Adrenal gland (tissue), 12 donors: ENCODE measurements around the gene CDC34. TPM values are rescaled to one million over a fixed set of nuclear protein-coding genes. Genes with fewer than 3 reads are reported as not detected.

Source experiments
- DNase-seq, 7 donors: peaks; one replicate each; pipeline ENCODE4 v3.0.0-alpha.2; 2019 to 2020
- H3K27ac ChIP-seq, 5 donors: fragments of 200-600 bp; sonication (generic) in 4 of 5; 1 replicate in 3 of 5; 2 replicates in 2 of 5; pipeline versions ENCODE4 v1.5.1 to v1.8.0; 2016 to 2020; ENCODE audit warnings: mild to moderate bottlenecking in 1 of 5
- H3K27me3 ChIP-seq: fragments of 200-600 bp; 2 replicates; pipeline ENCODE4 v1.8.0; 2021
- H3K36me3 ChIP-seq, 2 donors: fragments of 200-600 bp; replicated peaks in 1 of 2; 1 replicate in 1 of 2; 2 replicates in 1 of 2; pipeline versions ENCODE4 v1.5.1 to v1.8.0; 2018 to 2022
- H3K4me1 ChIP-seq, 2 donors: fragments of 200-600 bp; replicated peaks in 1 of 2; 1 replicate in 1 of 2; 2 replicates in 1 of 2; pipeline versions ENCODE4 v1.5.1 to v1.8.0; 2018 to 2021
- H3K4me3 ChIP-seq, 4 donors: fragments of 200-600 bp; sonication (generic) in 3 of 4; one replicate each; pipeline ENCODE4 v1.5.1; 2016 to 2018
- H3K9me3 ChIP-seq, 3 donors: fragments of 200-600 bp; sonication (generic) in 1 of 3; replicated peaks in 1 of 3; 1 replicate in 2 of 3; 2 replicates in 1 of 3; pipeline versions ENCODE4 v1.5.1 to v1.8.0; 2016 to 2021
- CTCF ChIP-seq, 6 experiments: fragments of 450-650 bp in 4 of 6; fragments of 200-600 bp in 2 of 6; sonication (generic) in 1 of 6; IDR thresholded peaks; 1 replicate in 5 of 6; 2 replicates in 1 of 6; pipeline versions ENCODE4 v1.5.1 to v1.8.0; 2016 to 2021; ENCODE audit warnings: antibody characterized with exemption in 6 of 6, mild to moderate bottlenecking in 2 of 6, moderate library complexity in 1 of 6
- POLR2A ChIP-seq, 2 donors: fragments of 450-650 bp; IDR thresholded peaks; one replicate each; pipeline ENCODE4 v1.6.1; 2017; ENCODE audit warnings: antibody characterized with exemption in 2 of 2, mild to moderate bottlenecking in 2 of 2, moderate library complexity in 1 of 2
- WGBS, 4 donors: extraction: QIAGEN DNeasy Blood & Tissue Kit in 2 of 4; methylation state at CpG; one replicate each; pipeline versions ENCODE4 v1.1.5 to v1.1.7; 2013 to 2017; 5-methylcytosine and 5-hydroxymethylcytosine counted together
- intact Hi-C, 2 donors: fragments of 100-400 bp; cut with DNase I; formaldehyde crosslinking; loops; one replicate each; pipeline versions ENCODE4 v1.14.1 to v1.15.0; 2022 to 2023
- polyA plus RNA-seq, 3 donors: library from polyadenylated mRNA; stranded (reverse); fragments of 200-250 nt in 2 of 3; fragments of 350-450 nt in 1 of 3; fragmentation: Illumina TruSeq in 1 of 3; extraction: RNeasy Lipid Tissue Mini Kit (QIAGEN cat#74804) in 1 of 3; gene quantifications; one replicate each; pipeline ENCODE4 v1.2.3, GENCODE V29; 2013 to 2014
- total RNA-seq, 9 donors: library from RNA; depleted of rRNA in 4 of 9; stranded (reverse); fragments of >200 nt in 4 of 9; fragments of 120-200 nt in 1 of 9; fragmentation: NEBNext Ultra II Directional in 1 of 9; extraction: Animal tissue kit (Norgen Biotek cat#: 25700) in 1 of 9; gene quantifications; one replicate each; pipeline versions ENCODE4 v1.1.0 to v1.2.4, GENCODE V29; 2013 to 2023
- donor health status: healthy with polysubstance abuse.
- donor health status: Bipolar disorder and iron deficiency.
- donor health status: DM: yes; HTN: yes; CAD: no.
- donor health status: DM: no; HTN: no; CAD: no.
- donor health status: DM: no; HTN: no; CAD: no.
- donor health status: DM: yes; HTN: yes; CAD: no.

The CDC34 gene
- total and polyA plus RNA-seq, 12 donors = 22.2 to 151 (median 64.9) TPM

GRCh38 chr19:589693-590395 lies 58.3 kb downstream of the CDC34 start, which contains the start of gene HCN2:
HCN2 (plus strand) TSS chr19:589881; CDS start chr19:589946, 65 bp downstream.
- Histone ChIP-seq H3K27me3 (peaks cover 21% of the 10 kb centered on the region), H3K36me3 (no peaks in the 10 kb centered on the region), H3K4me1 (peaks cover 0 to 28% of the 10 kb centered on the region in 2 donors), H3K4me3 (peak within 1 kb of the TSS in 1 of 4 donors; percentile 42), H3K9me3 (no peaks in the 10 kb centered on the region), H3K27ac (peak within 1 kb of the TSS in 1 of 5 donors; percentile 34)
- WGBS, 4 donors = 0 to 1% methylated on average over 34 to 92 of the region's 132 CpGs; no CpG with 5 or more reads in 2 of the 4 donors
- intact Hi-C loops = loop anchor here in 1 of 2 donors (10.0 kb wide), 1 partner anchor 145 kb away; no protein-coding TSS in a partner anchor
- TF ChIP-seq POLR2A (IDR thresholded peaks at IDR 0.05) (no peak), CTCF (IDR thresholded peaks at IDR 0.05) (no peak)
- DNase-seq = no peak

- WGBS, 4 donors = 1% methylated on average over 34 to 50 of the region's 50 CpGs; no CpG with 5 or more reads in 2 of the 4 donors
- intact Hi-C loops = loop anchor here in 1 of 2 donors (10.0 kb wide), 1 partner anchor 144 kb away; no protein-coding TSS in a partner anchor
- Histone ChIP-seq H3K4me1 (peaks cover 0 to 28% of the 10 kb centered on the region in 2 donors), H3K4me3 (peak overlapping the region in 1 of 4 donors; percentile 34), H3K27ac (no peak overlapping the region), H3K27me3 (peaks cover 21% of the 10 kb centered on the region), H3K9me3 (no peaks in the 10 kb centered on the region), H3K36me3 (no peaks in the 10 kb centered on the region)
- DNase-seq = no peak
- TF ChIP-seq POLR2A (IDR thresholded peaks at IDR 0.05) = no peak
- TF ChIP-seq CTCF (IDR thresholded peaks at IDR 0.05) = no peak
Measured at GRCh38 chr19:590396-590745, 58.8 kb downstream of the CDC34 start.

- H3K27ac ChIP-seq = no peak overlapping the region
- TF ChIP-seq CTCF (IDR thresholded peaks at IDR 0.05) (no peak), POLR2A (IDR thresholded peaks at IDR 0.05) (no peak)
- H3K4me3 ChIP-seq = peak overlapping the region in 1 of 4 donors; percentile 34
- H3K36me3 ChIP-seq = no peaks in the 10 kb centered on the region
- no peaks in the 10 kb centered on the region for H3K9me3 ChIP-seq
- peaks cover 0 to 27% of the 10 kb centered on the region in 2 donors for H3K4me1 ChIP-seq
- 1 to 6% (median 6%) methylated on average over 24 to 41 of the region's 41 CpGs; no CpG with 5 or more reads in 1 of the 4 donors for WGBS, 4 donors
- peaks cover 21% of the 10 kb centered on the region for H3K27me3 ChIP-seq
- no peak for DNase-seq
- intact Hi-C loops = loop anchor here in 1 of 2 donors (10.0 kb wide), 1 partner anchor 144 kb away; no protein-coding TSS in a partner anchor
Measured at GRCh38 chr19:590750-591098, 59.2 kb downstream of the CDC34 start.

- H3K4me3 ChIP-seq = no peak overlapping the region
- DNase-seq = peak in 1 of 7 donors; percentile 54
Measured at GRCh38 chr19:591099-591958, 59.8 kb downstream of the CDC34 start.

More at GRCh38 chr19:591099-591958, 59.8 kb downstream of the CDC34 start:
- intact Hi-C loops = loop anchor here in 1 of 2 donors (10.0 kb wide), 1 partner anchor 143 kb away; no protein-coding TSS in a partner anchor
- Histone ChIP-seq H3K27ac (no peak overlapping the region), H3K27me3 (peaks cover 21% of the 10 kb centered on the region), H3K36me3 (no peaks in the 10 kb centered on the region), H3K4me1 (peaks cover 0 to 24% of the 10 kb centered on the region in 2 donors), H3K9me3 (no peaks in the 10 kb centered on the region)
- 26 to 43% (median 28%) methylated on average over 38 to 75 of the region's 75 CpGs for WGBS, 4 donors
- TF ChIP-seq POLR2A (IDR thresholded peaks at IDR 0.05) (no peak), CTCF (IDR thresholded peaks at IDR 0.05) (no peak)
